Peyer's patch (tissue), 4 donors: ENCODE data around the gene LIN7B.

Experiments used
- CTCF ChIP-seq, 6 experiments: fragments of 450-650 bp in 4 of 6; fragments of 200-600 bp in 2 of 6; sonication (generic) in 1 of 6; IDR thresholded peaks; one replicate each; pipeline ENCODE4 v1.5.1; 2017 to 2019; ENCODE audit warnings: antibody characterized with exemption in 6 of 6, mild to moderate bottlenecking in 3 of 6, moderate library complexity in 1 of 6
- POLR2A ChIP-seq, 2 donors: fragments of 450-650 bp; IDR thresholded peaks; one replicate each; pipeline ENCODE4 v1.5.1; 2017; ENCODE audit warnings: antibody characterized with exemption in 2 of 2, mild to moderate bottlenecking in 2 of 2, moderate library complexity in 2 of 2

- TF ChIP-seq CTCF (IDR thresholded peaks at IDR 0.05): no peak
- no peak for TF ChIP-seq POLR2A (IDR thresholded peaks at IDR 0.05)
Measured at GRCh38 chr19:49084206-49085019, 29.8 kb upstream of the LIN7B start.
